HG02642 (cell line): ENCODE measurements around the gene CFAP97.
"Not testable (repeated sequence)": the region's sequence is repeated elsewhere in the genome, so short reads cannot be mapped to it uniquely, and the experiment has no call there.

Experiments used
- ATAC-seq: cut with Tn5 transposase; IDR thresholded peaks from one replicate; pipeline ENCODE4 v1.9.1; 2021; ENCODE audit warnings: mild to moderate bottlenecking; ENCODE audit not compliant: unreplicated experiment, poor library complexity

Gene CFAP97

DNA sequence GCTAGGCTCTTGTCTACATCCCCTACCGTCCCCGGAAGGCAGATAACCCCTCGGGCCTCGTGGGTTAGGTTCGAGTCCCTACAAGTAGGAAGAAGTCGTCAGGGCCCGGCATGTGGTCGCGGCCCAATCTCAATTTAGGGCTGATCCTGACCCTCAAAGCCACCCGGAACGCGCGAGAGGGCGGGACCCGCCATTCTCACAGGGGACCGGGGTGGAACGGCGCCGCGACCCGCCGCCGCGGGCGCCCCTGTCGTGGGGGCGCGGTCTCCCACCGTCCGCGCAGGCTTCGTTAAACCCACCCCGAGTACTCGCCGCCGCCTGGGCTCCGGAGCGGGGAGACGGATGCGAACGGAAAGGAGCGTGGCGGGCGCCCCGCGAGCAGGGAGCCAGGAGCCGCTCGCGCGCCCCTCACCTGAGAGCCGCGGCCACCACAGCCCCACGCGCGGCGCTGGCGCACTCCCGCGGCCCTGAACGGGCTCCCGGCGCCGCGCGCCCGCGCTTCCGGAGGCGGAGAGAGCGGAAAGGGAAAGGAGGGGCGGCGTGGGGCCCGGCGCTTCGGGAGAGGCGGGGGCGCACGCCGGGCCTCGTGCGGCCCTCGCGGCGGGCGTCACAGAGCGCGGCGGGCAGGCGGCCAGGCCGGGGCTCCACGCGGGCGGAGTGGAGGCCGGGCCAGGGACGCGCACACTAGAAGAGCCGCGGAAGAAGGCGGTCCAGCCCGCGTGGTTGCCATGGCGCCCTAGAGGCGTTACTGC, at the start of gene CFAP97:
Gene CFAP97 (minus strand): TSS at position 515 of the 752 bp plus-strand sequence. CDS start 12,804 bp downstream, outside the sequence.
- peak; percentile 85 for ATAC-seq

DNA sequence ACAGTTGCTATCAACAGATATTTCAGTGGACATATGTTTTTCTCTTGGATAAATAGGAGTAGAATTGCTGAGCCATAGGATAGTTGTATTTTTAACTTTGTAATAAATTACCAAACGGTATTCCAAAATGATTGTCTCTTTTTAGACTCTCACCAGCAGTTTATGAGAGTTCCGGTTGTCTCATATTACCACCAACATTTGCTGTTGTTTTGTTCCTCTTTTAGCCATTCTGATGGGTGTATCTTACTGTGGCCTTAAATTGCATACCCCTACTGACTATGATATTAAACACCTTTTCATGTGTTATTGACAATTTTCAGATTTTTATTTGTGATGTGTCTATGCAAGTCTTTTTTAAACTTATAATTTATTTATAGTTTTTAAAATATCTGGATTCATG, 45.3 kb upstream of the CFAP97 start:
- ATAC-seq, result no peak

DNA sequence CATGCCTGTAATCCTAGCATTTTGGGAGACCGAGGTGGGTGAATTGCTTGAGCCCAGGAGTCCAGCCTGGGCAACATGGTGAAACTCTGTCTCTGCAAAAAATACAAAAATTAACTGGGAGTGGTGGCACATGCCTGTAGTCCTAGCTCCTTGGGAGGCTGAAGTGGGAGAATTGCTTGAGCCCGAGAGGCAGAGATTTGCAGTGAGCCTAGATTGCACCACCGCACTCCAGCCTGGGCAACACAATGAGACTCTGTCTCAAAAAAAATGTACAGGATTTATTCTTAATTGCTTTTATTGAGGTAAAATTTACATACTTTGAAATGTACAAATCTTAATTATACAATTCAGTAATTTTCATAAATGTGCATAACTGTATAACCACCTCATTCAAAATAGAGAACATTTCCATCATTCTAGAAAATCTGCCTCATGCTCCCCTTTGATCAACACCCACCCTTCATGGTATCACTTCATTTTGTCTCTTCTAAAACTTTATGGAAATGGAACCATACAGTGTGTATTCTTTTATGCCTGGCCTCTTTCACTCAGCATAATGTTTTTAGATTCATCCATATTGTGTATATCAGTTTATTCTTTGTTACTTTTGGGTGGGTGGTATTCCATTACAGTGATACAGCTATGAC, 44.7 kb upstream of the CFAP97 start:
- ATAC-seq, result no peak

DNA sequence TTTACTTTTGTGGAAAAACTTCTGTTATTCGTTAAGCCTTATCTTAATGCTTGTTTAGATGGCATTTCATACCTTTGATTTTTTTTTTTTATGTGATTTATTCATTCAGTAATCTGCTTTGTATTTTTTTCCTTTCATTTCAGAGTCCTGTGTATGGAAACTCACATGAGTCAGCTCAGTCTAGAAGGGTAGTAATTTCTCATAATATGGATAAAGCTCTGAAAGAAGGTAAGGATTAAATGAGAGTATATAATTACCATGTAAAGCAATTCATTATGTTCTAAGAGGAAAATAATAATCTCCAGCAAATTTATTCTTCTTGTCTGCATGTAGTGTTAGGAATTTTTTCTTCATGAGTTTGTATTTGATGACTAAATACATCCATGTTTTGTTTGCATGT, 43.4 kb upstream of the CFAP97 start:
- ATAC-seq, result no peak

DNA sequence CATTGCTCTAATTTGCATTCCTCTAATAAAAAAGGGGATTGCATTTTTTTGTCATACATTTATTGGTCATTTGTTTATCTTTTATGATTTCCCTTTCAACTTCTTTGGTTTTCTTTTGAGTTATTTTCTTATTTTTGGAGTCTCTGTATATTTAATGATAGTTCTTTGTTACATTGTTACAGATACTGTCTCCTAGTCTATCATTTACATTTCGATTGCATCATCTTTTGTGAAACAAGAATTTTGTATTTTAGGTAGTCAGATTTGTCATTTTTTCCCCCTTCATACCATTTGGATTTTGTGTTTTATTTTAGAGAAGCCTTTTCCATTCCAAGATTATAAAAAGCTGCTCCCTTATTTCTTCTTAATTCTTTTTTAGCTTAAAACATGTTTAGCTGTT, 42.7 kb upstream of the CFAP97 start:
- ATAC-seq, result no peak

DNA sequence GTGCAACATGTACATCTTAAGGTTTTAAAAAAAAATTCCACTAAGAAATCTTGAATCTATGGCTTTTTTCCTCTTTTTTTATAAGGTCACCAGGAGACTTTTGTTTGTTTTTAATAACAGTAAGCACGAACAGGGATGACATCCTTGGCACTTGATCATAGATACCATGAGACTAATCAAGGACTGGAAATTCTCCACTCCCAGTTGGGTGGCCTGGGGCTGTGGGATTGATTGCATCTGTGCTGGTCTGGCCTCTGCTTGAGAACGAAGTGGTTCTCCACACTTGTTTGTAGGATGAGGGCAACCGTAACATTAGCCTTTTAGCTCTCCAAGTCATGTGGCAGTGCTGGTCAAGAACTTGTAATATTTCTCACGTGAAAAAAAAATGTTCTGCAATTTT, 41.0 kb upstream of the CFAP97 start:
- ATAC-seq, result no peak

DNA sequence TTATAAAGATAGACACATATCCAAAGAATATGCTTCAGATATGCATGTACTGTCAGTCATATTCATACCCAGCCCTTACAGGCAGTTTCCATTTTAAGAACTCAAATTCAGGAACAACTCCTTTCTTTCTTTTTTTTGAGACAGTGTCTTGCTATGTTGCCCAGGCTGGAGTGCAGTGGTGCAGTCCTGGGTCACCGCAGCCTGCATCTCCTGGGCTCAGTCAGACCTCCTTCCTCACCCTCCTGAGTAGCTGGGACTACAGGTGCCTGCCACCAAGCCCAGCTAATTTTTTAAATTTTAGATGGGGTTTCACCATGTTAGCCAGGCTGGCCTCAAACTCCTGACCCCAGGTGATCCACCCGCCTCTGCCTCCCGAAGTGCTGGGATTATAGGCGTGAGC, 40.1 kb upstream of the CFAP97 start:
- no peak for ATAC-seq

DNA sequence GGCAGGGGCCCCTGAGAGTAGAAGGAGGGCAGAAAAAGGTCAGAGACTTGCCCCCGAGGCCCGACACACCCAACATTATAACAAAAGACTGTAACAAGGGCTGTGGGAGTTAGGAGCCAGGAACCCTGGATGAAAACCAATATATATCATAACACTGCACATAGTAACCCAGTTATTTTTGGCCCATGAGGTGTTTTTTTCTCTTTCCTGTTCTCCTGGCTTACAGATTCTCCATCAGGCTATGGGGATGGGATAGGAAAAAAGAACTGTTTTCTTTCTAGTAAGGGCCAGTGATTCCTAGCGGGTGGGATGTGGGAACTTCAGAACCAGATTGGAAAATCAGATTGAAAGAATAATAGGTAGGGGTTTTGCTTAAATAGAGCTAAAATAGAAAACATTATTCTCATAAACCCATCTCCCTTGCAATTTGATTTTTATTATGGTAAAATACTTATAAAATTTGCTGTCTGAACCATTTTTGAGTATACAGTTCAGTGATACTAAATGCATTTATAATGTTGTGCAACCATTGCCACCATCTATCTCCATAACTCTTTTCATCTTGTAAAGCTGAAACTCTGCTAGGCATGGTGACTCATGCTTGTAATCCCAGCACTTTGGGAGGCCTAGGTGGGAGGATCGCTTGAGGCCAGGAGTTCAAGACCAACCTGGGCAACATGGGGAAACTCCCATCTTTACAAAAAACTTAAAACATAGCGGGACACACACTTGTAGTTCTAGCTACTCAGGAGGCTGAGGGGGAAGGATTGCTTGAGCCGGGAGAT, 39.1 kb upstream of the CFAP97 start:
- ATAC-seq, result no peak

DNA sequence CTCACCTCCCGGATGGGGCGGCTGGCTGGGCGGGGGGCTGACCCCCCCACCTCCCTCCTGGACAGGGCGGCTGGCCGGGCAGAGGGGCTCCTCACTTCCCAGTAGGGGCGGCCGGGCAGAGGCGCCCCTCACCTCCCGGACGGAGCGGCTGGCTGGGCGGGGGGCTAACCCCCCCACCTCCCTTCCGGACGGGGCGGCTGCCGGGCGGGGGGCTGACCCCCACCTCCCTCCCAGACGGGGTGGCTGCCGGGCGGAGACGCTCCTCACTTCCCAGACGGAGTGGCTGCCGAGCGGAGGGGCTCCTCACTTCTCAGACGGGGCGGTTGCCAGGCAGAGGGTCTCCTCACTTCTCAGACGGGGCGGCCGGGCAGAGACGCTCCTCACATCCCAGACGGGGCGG, 36.7 kb upstream of the CFAP97 start:
- ATAC-seq, result not testable (repeated sequence)

DNA sequence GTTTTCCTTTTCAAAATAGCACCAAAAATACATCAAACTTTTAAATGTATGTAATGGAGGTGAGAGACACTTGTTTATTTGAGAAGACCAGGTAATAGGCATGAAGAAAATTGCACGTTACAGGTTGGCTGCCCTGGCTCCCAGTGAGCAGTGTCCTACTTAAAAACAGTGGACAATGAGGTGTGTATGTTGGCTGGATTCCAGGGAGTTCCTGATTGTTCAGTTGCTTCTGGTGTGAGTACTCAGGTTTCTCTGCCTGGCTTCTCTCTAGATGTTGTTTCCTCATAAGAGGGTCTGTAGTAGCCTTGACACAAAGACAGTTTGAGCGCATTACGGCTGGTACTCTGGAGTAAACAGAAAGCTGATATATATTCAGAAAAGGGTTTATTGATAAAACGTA, 35.0 kb upstream of the CFAP97 start:
- no peak for ATAC-seq

DNA sequence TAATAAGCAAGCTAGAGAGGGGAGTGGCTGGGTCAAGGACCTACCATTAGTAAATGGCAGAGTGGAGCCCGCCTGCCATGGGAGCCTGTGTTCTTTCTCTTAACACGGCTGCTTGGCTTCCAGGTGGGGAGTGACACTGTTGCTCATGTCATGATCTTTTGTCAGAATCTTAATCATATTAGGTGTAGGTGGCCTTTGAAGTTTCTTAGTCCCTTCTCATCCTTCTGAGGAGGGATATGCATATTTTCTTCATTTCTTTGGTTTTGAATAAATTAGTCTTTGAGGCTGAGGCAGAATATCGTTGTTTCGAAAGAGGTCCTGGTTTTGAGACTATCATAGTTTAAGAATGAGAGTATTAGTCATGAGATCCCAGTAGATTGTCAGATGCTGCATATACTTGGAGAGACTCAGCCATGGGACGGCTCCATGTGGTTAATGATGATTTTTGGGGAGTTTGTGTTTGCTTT, 34.4 kb upstream of the CFAP97 start:
- no peak for ATAC-seq

DNA sequence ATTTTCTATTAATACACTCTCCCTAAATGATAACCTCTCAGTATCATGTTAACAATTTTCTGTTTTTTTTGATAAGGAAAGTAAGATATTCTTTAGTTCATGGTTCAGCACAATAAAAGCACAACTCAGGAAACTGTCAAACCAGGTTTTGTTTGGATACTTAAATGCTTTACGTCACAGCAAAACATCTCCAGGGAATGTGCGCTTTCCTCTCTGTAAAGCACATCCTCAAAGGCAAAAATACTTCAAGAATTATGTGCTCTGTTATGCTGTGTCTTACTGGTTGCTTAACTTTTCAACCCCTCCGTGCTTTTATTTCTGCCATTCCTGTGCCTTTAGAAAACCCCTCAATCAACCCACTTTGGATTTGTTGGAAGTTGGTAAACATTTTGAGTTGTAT, 33.4 kb upstream of the CFAP97 start:
- no peak for ATAC-seq

DNA sequence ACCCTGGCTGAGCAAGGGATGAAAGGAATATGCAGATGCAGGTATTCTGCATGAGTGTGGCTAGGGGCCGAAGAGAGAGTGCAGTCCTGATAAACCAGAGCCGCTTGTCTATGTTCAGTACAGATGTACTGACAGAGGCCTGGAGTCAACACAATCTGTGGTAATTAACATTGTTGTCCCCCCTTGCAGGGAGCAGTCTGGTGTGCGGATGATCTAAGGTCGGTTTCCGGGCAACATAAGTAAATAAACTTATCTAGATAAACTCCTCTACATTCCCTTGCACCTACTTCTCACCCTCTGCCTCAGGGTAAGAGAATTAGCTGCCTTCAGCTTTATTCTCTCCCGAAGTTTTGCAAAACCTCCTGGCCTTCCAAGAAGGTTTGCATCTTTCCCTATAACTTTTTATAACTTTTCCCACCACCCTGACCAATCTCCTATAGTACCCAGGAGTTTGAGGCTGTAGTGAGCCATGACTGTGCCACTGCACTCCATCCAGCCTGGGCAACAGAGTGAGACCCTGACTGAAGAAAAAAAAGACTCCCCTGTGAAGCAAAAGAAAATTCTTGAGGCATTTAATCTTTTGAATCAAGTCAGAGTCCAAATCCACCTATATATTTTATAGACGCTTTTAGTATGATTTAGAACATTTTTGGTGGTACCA, 32.2 kb upstream of the CFAP97 start:
- no peak for ATAC-seq

DNA sequence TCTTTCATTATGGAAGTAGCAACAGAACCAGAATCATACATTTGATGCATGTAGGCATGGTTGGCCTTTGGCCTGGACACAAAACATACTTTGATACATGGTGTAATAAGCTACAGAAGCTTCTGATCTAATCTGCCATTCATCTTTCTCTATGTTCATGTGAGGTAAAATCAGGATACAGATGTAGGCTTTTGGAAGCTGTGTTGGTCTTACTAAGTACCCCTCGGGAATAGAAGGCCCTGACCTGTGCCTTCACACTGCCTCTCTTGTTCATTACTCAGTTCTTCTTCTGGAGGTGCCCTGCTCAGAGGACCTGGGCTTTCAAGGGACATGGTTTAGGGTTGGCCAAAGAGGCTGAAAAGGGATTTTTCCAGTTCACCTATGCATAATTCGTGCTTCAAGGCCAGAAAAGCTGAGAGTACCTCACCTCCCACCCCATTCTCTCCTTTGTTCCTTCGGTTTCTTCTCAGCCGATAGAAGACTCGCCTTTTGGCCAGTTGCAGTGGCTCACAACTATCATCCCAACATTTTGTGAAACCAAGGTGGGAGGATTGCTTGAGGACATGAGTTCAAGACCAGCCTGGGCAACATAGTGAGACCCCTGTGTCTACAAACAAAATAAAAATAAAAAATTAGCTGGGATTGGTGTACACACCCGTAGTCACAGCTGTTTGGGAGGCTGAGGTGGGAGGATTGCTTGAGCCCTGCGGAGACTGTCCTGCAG, 31.5 kb upstream of the CFAP97 start:
- no peak for ATAC-seq

DNA sequence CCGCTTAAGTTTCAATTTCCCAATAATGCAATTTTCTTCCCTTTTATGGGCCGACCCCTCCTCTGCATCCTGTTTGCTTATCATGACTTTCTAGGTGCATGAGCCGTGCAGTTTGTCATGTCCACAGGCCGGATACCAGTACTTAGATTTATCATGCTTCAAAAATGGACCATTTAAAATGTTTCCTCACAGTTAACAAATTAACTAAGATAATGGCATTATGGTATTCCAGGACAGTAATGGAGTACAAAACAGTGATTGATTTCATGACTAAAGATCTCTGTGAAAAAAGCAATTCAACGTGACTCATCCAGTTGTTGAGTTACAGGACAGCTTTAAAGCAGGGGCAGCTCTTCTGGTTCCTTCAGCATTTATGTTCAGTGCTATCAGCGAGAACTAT, 28.6 kb upstream of the CFAP97 start:
- ATAC-seq, result no peak

DNA sequence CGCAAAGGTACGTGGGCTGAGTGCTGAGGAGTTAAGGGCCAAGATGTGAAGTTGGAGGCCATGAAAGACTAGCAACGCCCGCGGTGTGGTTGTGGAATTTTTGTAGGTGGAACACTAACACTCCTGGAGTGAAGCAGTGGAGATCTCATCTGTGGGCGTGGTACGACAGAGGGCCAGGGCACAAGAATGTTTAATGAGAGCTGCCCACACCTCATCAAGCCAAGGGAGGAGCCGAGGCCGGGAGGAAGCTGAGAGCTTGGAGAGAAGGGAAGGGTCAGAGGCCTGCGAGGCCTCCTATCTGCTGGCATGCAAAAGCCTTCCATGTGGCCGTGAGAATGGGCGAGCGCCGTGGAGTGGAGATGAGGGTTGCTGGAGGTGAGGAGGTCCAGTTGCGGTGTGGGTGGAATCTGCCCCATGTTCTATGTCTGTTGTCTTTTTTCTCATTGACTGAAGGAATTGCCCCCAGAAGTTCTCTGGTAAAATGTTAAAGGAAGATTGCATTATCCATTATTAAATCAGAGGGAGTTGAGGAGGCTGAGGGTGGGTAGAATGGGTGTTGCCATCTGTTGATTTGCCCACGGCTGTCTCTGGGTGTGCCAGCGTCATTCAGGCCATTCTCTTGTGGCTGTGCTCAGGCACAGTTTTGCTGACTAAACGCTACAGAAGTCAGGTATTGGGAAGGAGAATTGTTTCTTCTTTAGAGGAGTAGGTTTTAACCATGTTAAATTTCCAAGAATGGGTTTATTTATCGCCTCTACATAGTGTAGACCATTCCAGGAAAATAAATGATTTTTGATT, 25.4 kb upstream of the CFAP97 start:
- no peak for ATAC-seq

DNA sequence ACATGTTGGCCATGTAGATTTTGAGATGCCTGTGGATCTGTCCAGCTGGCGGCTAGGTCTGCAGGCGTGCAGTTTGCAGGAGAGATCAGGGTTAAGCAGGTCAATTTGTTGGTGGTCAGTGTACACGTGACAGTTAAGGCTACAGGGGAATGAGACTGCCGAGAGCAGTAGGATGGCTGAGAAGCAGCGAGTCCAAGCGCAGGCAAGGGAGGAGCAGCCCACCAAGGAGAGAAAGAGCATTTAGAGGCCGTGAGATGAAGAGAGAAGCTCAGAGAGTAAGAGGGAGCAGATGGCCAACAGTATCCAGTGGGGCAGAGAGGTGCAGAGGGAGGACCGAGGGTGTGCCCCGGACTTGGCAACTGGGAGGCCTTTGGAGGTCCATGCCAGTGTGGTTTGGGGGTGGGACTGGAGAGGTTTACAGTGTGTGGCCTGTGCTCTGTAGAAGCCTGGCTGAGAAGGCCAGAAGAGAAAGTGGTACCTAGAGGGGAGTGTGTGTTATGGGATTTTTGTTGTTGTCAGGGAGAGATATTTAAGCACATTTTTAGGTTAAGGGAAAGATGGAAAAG, 24.0 kb upstream of the CFAP97 start:
- no peak for ATAC-seq

DNA sequence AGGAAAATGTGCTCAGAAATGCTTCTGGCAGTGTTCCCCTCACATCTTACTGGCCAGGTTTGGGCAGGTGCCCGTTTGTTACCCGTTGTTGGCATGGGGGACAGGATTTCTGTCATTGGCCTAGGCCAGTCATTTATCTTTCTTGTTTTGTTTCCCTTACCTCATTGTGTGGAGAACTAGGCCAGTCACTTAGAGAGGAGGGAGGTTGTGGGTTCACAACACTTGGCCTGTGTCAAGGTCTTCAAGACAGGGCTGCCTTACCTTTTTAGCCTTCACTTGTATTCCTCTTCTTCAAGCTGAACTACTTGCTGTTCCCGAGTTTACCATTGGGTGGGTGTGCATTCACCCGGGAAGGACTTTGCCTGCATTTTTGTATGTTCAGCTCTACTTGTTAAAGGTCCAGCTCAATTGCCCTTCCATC, 23.3 kb upstream of the CFAP97 start:
- no peak for ATAC-seq

DNA sequence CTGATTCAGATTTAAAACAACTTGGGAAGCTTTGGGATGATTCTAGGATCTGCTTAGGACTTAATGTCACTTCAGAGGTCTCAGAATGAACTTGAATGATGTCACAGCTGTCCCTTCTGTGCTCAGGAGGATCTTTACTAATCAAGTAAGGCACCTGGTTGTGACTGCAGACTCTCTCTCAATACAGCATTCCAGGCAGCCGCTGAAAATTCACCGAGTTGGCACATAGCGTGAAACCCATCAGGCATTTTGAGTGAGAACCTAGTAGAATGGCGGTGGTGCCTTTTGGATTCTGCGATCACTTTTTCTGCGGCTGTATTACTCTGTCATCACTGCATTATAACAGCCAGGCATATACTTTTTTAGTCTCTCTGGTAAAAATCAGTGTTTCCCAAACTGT, 22.1 kb upstream of the CFAP97 start:
- no peak for ATAC-seq
